ENCODE data around the gene UBE2D2. TPM values are rescaled to one million over a fixed set of nuclear protein-coding genes. Genes with fewer than 3 reads are reported as not detected.
A peak's percentile ranks its signal among the peaks of the same experiment; 100 is the strongest.

Gene UBE2D2
- total and polyA plus RNA-seq, 2 of the 13 experiments (the other 11 are each of a cell fraction or from before 2014, with no cell fraction given) = 79.1 to 109 TPM

DNA sequence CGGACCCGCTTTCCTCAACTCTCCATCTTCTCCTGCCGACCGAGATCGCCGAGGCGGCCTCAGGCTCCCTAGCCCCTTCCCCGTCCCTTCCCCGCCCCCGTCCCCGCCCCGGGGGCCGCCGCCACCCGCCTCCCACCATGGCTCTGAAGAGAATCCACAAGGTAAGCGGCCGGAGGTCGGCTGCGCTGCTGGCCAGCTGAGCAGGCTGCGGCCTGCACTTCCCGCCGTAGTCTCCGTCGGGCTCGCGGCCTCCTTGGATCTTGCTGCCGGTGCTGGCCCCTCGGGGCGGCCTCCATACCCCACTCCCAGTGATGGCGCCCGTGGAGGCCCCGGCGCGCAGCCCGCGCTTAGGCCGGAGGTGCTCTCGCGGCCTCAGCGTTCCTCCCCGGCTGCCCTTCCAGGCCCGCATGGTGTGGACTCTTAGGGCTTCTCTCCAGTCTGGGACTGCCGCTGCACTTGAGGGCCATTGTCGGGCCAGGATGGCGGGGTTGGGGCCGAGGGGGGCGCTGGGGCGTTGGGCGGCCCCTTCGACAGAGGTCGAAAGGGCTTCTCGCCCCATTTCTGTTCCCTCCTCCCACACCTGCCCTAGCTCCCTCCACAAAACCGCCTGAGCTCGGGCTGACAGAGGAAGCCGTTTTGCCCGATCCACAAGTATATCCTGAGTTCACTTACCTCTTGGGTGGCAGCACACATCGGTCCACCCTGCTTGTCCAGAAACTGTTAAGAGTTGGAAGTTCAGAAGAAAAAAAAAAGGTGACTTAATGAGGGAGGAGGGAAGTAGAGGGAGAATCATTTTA lies 714 bp downstream of the UBE2D2 start (continued):
- TF ChIP-seq ZNF292 (CRISPR knock-in tag; IDR thresholded peaks at IDR 0.05; ENCODE audit: borderline replicate concordance, low read depth) = no peak
- TF ChIP-seq, protein P1, sequence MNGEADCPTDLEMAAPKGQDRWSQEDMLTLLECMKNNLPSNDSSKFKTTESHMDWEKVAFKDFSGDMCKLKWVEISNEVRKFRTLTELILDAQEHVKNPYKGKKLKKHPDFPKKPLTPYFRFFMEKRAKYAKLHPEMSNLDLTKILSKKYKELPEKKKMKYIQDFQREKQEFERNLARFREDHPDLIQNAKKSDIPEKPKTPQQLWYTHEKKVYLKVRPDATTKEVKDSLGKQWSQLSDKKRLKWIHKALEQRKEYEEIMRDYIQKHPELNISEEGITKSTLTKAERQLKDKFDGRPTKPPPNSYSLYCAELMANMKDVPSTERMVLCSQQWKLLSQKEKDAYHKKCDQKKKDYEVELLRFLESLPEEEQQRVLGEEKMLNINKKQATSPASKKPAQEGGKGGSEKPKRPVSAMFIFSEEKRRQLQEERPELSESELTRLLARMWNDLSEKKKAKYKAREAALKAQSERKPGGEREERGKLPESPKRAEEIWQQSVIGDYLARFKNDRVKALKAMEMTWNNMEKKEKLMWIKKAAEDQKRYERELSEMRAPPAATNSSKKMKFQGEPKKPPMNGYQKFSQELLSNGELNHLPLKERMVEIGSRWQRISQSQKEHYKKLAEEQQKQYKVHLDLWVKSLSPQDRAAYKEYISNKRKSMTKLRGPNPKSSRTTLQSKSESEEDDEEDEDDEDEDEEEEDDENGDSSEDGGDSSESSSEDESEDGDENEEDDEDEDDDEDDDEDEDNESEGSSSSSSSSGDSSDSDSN (CRISPR knock-in tag; IDR thresholded peaks at IDR 0.05) = peak; percentile 91
- TF ChIP-seq, protein P2, sequence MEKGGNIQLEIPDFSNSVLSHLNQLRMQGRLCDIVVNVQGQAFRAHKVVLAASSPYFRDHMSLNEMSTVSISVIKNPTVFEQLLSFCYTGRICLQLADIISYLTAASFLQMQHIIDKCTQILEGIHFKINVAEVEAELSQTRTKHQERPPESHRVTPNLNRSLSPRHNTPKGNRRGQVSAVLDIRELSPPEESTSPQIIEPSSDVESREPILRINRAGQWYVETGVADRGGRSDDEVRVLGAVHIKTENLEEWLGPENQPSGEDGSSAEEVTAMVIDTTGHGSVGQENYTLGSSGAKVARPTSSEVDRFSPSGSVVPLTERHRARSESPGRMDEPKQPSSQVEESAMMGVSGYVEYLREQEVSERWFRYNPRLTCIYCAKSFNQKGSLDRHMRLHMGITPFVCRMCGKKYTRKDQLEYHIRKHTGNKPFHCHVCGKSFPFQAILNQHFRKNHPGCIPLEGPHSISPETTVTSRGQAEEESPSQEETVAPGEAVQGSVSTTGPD (CRISPR knock-in tag; IDR thresholded peaks at IDR 0.05) = no peak
- TF ChIP-seq, protein P3, sequence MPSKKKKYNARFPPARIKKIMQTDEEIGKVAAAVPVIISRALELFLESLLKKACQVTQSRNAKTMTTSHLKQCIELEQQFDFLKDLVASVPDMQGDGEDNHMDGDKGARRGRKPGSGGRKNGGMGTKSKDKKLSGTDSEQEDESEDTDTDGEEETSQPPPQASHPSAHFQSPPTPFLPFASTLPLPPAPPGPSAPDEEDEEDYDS (CRISPR knock-in tag; IDR thresholded peaks at IDR 0.05) = no peak
- TF ChIP-seq, protein P4, sequence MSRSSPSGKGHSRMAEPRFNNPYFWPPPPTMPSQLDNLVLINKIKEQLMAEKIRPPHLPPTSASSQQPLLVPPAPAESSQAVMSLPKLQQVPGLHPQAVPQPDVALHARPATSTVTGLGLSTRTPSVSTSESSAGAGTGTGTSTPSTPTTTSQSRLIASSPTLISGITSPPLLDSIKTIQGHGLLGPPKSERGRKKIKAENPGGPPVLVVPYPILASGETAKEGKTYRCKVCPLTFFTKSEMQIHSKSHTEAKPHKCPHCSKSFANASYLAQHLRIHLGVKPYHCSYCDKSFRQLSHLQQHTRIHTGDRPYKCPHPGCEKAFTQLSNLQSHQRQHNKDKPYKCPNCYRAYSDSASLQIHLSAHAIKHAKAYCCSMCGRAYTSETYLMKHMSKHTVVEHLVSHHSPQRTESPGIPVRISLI (CRISPR knock-in tag; IDR thresholded peaks at IDR 0.05; ENCODE audit: borderline replicate concordance) = no peak
- no peak for TF ChIP-seq GABPA (IDR thresholded peaks at IDR 0.05; ENCODE audit: low read depth, low read length)
- TF ChIP-seq GABPA (CRISPR knock-in tag; IDR thresholded peaks at IDR 0.05; ENCODE audit: low read depth) = no peak
- TF ChIP-seq ZNF260 (CRISPR knock-in tag; IDR thresholded peaks at IDR 0.05; ENCODE audit: borderline replicate concordance, low read depth) = no peak
- no peak for TF ChIP-seq ZNF326 (CRISPR knock-in tag; IDR thresholded peaks at IDR 0.05; ENCODE audit: borderline replicate concordance)
- TF ChIP-seq KAT2B (IDR thresholded peaks at IDR 0.05; ENCODE audit: borderline replicate concordance, low read depth, low read length) = no peak
- no peak for TF ChIP-seq MIER3 (CRISPR knock-in tag; IDR thresholded peaks at IDR 0.05; ENCODE audit: borderline replicate concordance)
- no peak for TF ChIP-seq RORA (CRISPR knock-in tag; IDR thresholded peaks at IDR 0.05)
- TF ChIP-seq, protein P5, sequence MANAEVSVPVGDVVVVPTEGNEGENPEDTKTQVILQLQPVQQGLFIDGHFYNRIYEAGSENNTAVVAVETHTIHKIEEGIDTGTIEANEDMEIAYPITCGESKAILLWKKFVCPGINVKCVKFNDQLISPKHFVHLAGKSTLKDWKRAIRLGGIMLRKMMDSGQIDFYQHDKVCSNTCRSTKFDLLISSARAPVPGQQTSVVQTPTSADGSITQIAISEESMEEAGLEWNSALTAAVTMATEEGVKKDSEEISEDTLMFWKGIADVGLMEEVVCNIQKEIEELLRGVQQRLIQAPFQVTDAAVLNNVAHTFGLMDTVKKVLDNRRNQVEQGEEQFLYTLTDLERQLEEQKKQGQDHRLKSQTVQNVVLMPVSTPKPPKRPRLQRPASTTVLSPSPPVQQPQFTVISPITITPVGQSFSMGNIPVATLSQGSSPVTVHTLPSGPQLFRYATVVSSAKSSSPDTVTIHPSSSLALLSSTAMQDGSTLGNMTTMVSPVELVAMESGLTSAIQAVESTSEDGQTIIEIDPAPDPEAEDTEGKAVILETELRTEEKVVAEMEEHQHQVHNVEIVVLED (CRISPR knock-in tag; IDR thresholded peaks at IDR 0.05; ENCODE audit: borderline replicate concordance) = no peak
- TF ChIP-seq, protein P6, sequence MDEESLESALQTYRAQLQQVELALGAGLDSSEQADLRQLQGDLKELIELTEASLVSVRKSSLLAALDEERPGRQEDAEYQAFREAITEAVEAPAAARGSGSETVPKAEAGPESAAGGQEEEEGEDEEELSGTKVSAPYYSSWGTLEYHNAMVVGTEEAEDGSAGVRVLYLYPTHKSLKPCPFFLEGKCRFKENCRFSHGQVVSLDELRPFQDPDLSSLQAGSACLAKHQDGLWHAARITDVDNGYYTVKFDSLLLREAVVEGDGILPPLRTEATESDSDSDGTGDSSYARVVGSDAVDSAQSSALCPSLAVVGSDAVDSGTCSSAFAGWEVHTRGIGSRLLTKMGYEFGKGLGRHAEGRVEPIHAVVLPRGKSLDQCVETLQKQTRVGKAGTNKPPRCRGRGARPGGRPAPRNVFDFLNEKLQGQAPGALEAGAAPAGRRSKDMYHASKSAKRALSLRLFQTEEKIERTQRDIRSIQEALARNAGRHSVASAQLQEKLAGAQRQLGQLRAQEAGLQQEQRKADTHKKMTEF (CRISPR knock-in tag; IDR thresholded peaks at IDR 0.05) = no peak; the same call in 1 of the 2 replicates
- TF ChIP-seq, protein P7, sequence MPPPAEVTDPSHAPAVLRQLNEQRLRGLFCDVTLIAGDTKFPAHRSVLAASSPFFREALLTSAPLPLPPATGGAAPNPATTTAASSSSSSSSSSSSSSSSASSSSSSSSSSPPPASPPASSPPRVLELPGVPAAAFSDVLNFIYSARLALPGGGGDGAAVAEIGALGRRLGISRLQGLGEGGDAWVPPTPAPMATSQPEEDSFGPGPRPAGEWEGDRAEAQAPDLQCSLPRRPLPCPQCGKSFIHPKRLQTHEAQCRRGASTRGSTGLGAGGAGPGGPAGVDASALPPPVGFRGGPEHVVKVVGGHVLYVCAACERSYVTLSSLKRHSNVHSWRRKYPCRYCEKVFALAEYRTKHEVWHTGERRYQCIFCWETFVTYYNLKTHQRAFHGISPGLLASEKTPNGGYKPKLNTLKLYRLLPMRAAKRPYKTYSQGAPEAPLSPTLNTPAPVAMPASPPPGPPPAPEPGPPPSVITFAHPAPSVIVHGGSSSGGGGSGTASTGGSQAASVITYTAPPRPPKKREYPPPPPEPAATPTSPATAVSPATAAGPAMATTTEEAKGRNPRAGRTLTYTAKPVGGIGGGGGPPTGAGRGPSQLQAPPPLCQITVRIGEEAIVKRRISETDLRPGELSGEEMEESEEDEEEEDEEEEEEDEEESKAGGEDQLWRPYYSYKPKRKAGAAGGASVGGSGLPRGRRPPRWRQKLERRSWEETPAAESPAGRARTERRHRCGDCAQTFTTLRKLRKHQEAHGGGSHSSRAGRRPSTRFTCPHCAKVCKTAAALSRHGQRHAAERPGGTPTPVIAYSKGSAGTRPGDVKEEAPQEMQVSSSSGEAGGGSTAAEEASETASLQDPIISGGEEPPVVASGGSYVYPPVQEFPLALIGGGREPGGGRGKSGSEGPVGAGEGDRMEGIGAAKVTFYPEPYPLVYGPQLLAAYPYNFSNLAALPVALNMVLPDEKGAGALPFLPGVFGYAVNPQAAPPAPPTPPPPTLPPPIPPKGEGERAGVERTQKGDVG (CRISPR knock-in tag; IDR thresholded peaks at IDR 0.05; ENCODE audit: borderline replicate concordance) = no peak
